Ishikawa (cell line): ENCODE results near the gene CALCR.

Experiments used
- CEBPB ChIP-seq: IDR thresholded peaks from 2 replicates; pipeline ENCODE4 v1.6.1; 2012
- CREB1 ChIP-seq: IDR thresholded peaks from 2 replicates; pipeline ENCODE4 v1.6.1; 2012; ENCODE audit warnings: low read depth
- EGR1 ChIP-seq: IDR thresholded peaks from 2 replicates; pipeline ENCODE4 v1.6.1; 2012
- EP300 ChIP-seq: IDR thresholded peaks from 2 replicates; pipeline ENCODE4 v1.6.1; 2012; ENCODE audit warnings: borderline replicate concordance
- FOXM1 ChIP-seq: IDR thresholded peaks from 2 replicates; pipeline ENCODE4 v1.6.1; 2012; ENCODE audit warnings: low read depth, borderline replicate concordance
- NFIC ChIP-seq: IDR thresholded peaks from 2 replicates; pipeline ENCODE4 v1.6.1; 2012
- RAD21 ChIP-seq: IDR thresholded peaks from 2 replicates; pipeline ENCODE4 v1.6.1; 2012; ENCODE audit warnings: low read depth
- TAF1 ChIP-seq: IDR thresholded peaks from 2 replicates; pipeline ENCODE4 v1.6.1; 2012; ENCODE audit warnings: low read depth, mild to moderate bottlenecking
- TCF12 ChIP-seq: IDR thresholded peaks from 2 replicates; pipeline ENCODE4 v1.6.1; 2012; ENCODE audit warnings: low read depth
- TEAD4 ChIP-seq: IDR thresholded peaks from 2 replicates; pipeline ENCODE4 v1.6.1; 2012
- YY1 ChIP-seq: IDR thresholded peaks from 2 replicates; pipeline ENCODE4 v1.6.1; 2012; ENCODE audit warnings: low read depth
- ZBTB7A ChIP-seq: IDR thresholded peaks from 2 replicates; pipeline ENCODE4 v1.6.1; 2012; ENCODE audit warnings: low read depth
- TF ChIP-seq, protein P1 (sequence below): IDR thresholded peaks from 2 replicates; pipeline ENCODE4 v1.6.1; 2012
- TF ChIP-seq, protein P2 (sequence below): IDR thresholded peaks from 2 replicates; pipeline ENCODE4 v1.6.1; 2012
- TF ChIP-seq, protein P3 (sequence below): IDR thresholded peaks from 2 replicates; pipeline ENCODE4 v1.6.1; 2012; ENCODE audit warnings: low read depth, mild to moderate bottlenecking

The CALCR gene

DNA sequence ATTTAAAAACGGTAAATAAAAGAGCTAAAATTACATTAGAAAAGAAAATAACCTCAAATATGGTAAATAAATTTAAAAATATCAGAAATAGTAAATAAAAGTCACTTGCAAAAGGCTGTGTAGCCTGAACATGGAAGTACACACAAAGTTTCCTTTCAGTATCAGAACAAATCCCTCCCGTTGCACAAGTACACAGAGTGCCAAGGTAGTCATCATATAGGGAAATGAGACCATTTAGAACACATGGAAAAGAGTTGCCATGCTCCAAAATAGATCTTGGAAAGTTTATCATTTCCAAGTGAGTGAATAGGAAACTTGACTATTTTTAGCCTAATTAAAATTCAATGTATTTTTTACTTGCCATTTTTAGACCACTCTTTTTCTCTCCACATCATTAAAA lies 11.6 kb downstream of the CALCR start:
- TF ChIP-seq EGR1 (no peak), ZBTB7A (no peak), CEBPB (no peak), NFIC (no peak), CREB1 (no peak), TCF12 (no peak), TEAD4 (no peak), FOXM1 (no peak)
- TF ChIP-seq, protein P1, sequence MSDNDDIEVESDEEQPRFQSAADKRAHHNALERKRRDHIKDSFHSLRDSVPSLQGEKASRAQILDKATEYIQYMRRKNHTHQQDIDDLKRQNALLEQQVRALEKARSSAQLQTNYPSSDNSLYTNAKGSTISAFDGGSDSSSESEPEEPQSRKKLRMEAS: no peak

DNA sequence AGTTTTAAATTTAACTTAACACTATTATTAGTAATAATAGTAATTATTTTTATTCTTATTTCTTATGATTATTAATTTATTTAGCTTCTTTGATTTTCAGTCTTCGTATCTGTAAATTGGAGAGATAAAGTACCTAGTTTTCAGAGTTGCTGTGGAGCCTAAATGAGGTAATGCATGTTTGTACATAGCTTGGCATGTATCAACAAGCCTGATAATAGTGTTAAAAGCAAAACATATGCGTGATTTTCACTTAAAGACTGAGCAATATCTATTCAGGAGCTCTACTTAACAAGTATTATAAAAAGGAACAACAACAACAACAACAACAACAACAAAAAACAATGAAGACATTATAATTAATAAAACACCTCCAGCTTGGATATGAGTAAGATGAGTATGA lies 12.4 kb downstream of the CALCR start:
- TF ChIP-seq, protein P2, sequence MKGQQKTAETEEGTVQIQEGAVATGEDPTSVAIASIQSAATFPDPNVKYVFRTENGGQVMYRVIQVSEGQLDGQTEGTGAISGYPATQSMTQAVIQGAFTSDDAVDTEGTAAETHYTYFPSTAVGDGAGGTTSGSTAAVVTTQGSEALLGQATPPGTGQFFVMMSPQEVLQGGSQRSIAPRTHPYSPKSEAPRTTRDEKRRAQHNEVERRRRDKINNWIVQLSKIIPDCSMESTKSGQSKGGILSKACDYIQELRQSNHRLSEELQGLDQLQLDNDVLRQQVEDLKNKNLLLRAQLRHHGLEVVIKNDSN: no peak
- TF ChIP-seq TAF1: no peak
- no peak for TF ChIP-seq EGR1
- no peak for TF ChIP-seq EP300
- TF ChIP-seq NFIC: no peak
- no peak for TF ChIP-seq RAD21
- no peak for TF ChIP-seq TCF12
- no peak for TF ChIP-seq ZBTB7A
- TF ChIP-seq TEAD4: no peak
- TF ChIP-seq YY1: no peak
- TF ChIP-seq CEBPB: no peak
- no peak for TF ChIP-seq CREB1
- TF ChIP-seq, protein P1: no peak
- TF ChIP-seq, protein P3, sequence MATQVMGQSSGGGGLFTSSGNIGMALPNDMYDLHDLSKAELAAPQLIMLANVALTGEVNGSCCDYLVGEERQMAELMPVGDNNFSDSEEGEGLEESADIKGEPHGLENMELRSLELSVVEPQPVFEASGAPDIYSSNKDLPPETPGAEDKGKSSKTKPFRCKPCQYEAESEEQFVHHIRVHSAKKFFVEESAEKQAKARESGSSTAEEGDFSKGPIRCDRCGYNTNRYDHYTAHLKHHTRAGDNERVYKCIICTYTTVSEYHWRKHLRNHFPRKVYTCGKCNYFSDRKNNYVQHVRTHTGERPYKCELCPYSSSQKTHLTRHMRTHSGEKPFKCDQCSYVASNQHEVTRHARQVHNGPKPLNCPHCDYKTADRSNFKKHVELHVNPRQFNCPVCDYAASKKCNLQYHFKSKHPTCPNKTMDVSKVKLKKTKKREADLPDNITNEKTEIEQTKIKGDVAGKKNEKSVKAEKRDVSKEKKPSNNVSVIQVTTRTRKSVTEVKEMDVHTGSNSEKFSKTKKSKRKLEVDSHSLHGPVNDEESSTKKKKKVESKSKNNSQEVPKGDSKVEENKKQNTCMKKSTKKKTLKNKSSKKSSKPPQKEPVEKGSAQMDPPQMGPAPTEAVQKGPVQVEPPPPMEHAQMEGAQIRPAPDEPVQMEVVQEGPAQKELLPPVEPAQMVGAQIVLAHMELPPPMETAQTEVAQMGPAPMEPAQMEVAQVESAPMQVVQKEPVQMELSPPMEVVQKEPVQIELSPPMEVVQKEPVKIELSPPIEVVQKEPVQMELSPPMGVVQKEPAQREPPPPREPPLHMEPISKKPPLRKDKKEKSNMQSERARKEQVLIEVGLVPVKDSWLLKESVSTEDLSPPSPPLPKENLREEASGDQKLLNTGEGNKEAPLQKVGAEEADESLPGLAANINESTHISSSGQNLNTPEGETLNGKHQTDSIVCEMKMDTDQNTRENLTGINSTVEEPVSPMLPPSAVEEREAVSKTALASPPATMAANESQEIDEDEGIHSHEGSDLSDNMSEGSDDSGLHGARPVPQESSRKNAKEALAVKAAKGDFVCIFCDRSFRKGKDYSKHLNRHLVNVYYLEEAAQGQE: no peak
- no peak for TF ChIP-seq FOXM1

DNA sequence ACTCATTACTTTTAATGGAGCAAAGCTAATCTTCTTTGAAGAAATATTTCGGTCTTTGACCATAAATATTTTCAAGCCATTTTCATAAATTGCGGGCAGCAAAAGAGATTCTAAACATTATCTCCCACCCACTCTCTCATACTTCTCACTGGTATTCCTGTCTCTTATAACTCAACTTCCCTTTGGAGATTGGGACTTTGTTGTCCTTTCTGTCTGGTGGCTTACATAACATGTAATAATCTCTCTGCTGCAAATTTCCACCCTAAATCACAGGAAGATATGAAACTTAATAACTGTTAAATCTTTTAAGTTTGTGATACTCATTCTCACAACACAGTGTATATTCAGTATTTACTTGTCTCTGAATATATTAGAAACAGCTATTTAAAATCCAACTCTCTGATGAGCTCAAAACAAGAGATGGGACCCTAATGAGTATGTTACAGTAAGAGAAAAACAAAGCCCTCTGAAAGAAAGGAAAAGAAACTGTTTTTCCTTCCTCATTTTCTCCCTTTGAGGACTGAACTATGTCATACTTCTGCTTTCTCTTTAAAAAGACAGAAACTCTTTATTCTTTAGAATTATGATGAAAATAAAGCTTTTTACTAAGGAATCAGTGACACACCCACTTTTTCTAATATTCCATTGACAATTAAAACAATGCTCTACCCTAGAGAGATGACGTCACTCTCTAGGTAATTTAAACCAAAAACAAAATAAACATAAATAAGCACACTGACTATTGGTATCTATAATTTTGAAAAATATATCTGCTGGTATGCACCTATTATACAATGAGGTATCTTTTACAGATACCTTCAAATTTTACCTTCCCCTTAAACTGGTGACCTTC lies 14.7 kb downstream of the CALCR start:
- no peak for TF ChIP-seq EGR1
- no peak for TF ChIP-seq CREB1
- TF ChIP-seq, protein P1: no peak
- no peak for TF ChIP-seq ZBTB7A
- TF ChIP-seq FOXM1: no peak
- TF ChIP-seq RAD21: no peak
- no peak for TF ChIP-seq YY1
- TF ChIP-seq TEAD4: no peak
- TF ChIP-seq TAF1: no peak
- TF ChIP-seq NFIC: no peak
- TF ChIP-seq, protein P3: no peak

DNA sequence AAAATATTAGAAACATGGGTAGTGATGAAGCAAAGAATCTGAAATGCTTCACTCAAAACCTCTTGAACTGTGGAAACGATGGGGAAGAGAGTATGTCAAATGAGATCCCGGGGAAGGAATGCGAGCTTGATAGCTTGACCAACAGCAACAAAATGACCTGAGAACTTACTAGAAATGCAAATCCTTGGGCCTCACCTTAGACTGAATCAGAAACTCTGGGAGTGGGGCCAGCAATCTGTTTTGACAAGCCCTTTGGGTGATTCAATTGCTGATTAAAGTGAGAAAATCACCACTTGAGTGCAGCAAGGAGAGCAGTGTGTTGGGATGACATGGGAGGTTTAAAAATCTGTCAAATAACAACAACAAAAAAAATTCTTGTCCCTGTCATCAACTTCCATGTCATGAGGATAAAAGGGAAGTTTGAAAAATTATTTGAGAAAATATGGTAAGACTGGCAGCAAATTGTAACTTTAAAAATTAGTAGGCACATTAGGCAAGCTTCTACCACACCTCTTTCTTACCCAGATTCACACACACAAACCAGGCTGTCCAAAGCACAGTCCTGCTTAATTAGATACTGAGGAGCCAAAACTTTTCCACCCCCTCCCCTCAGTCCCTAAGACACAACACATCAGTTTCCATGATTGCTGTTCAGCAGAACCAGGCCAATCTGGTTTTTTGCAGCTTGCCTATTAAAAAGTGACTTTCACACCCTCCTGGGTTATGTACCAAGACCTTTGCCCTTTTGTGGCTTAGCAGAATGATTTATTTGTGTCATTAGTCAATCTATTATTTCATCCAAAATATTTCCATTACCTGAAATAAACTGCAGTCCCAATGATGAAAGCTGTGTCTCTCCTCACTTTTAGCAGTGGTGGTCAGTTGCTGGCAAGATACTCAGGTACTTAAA lies 15.6 kb downstream of the CALCR start:
- TF ChIP-seq, protein P1: no peak
- TF ChIP-seq CEBPB (no peak), TAF1 (no peak), RAD21 (no peak), YY1 (no peak), TCF12 (no peak), CREB1 (no peak), EGR1 (no peak)
- TF ChIP-seq, protein P3: no peak
